Tibial artery (tissue), 4 donors: ENCODE results near the gene MAST4.

ENCODE experiments used
- DNase-seq, 2 donors: peaks; one replicate each; pipeline ENCODE4 v3.0.0-alpha.2; 2019
- H3K27ac ChIP-seq, 2 donors: fragments of 200-600 bp; sonication (generic) in 1 of 2; 1 replicate in 1 of 2; 2 replicates in 1 of 2; pipeline ENCODE4 v1.5.1; 2018 to 2019; ENCODE audit warnings: mild to moderate bottlenecking in 1 of 2
- H3K27me3 ChIP-seq, 2 donors: fragments of 200-600 bp; sonication (generic) in 1 of 2; one replicate each; pipeline versions ENCODE4 v1.5.1 to v1.6.0; 2016 to 2019
- H3K36me3 ChIP-seq, 3 donors: fragments of 200-600 bp; sonication (generic) in 2 of 3; one replicate each; pipeline ENCODE4 v1.5.1; 2016 to 2019; ENCODE audit warnings: mild to moderate bottlenecking in 2 of 3
- H3K4me1 ChIP-seq, 4 donors: fragments of 200-600 bp; sonication (generic) in 2 of 4; 1 replicate in 3 of 4; 2 replicates in 1 of 4; pipeline ENCODE4 v1.5.1; 2016 to 2019
- H3K4me3 ChIP-seq, 2 donors: fragments of 200-600 bp; sonication (generic) in 1 of 2; 1 replicate in 1 of 2; 2 replicates in 1 of 2; pipeline ENCODE4 v1.5.1; 2018 to 2019; ENCODE audit warnings: mild to moderate bottlenecking in 2 of 2
- H3K9me3 ChIP-seq, 3 donors: fragments of 200-600 bp; sonication (generic) in 1 of 3; one replicate each; pipeline ENCODE4 v1.5.1; 2016 to 2019
- CTCF ChIP-seq, 2 experiments: fragments of 200-600 bp in 1 of 2; fragments of 450-650 bp in 1 of 2; IDR thresholded peaks; one replicate each; pipeline ENCODE4 v1.5.1; 2017 to 2019; ENCODE audit warnings: antibody characterized with exemption in 2 of 2, mild to moderate bottlenecking in 1 of 2, moderate library complexity in 1 of 2
- intact Hi-C: fragments of 100-400 bp; cut with DNase I; formaldehyde crosslinking; loops from one replicate; pipeline ENCODE4 v1.15.0; 2023; ENCODE audit warnings: low total_unique reads

Gene MAST4

GRCh38 chr5:67194166-67194565 lies 598.0 kb downstream of the MAST4 start:
- DNase-seq = no peak
- H3K4me3 ChIP-seq = no peak overlapping the region
- TF ChIP-seq CTCF (IDR thresholded peaks at IDR 0.05) = no peak
- H3K4me1 ChIP-seq = peaks cover 0 to 11% (median 5%) of the 10 kb centered on the region in 4 donors
- no peaks in the 10 kb centered on the region for H3K36me3 ChIP-seq
- intact Hi-C loops = no loop called here
- H3K9me3 ChIP-seq = no peaks in the 10 kb centered on the region
- H3K27me3 ChIP-seq = no peaks in the 10 kb centered on the region
- H3K27ac ChIP-seq = no peak overlapping the region

GRCh38 chr5:67195406-67196275 lies 599.4 kb downstream of the MAST4 start:
- intact Hi-C loops = no loop called here
- DNase-seq = no peak
- no peaks in the 10 kb centered on the region for H3K9me3 ChIP-seq
- H3K4me1 ChIP-seq = peaks cover 0 to 11% (median 5%) of the 10 kb centered on the region in 4 donors
- no peaks in the 10 kb centered on the region for H3K36me3 ChIP-seq
- no peak overlapping the region for H3K27ac ChIP-seq
- no peak for TF ChIP-seq CTCF (IDR thresholded peaks at IDR 0.05)
- no peaks in the 10 kb centered on the region for H3K27me3 ChIP-seq
- no peak overlapping the region for H3K4me3 ChIP-seq

GRCh38 chr5:67196537-67197059 lies 600.4 kb downstream of the MAST4 start, which contains the start of gene CD180:
Gene CD180 (minus strand): TSS chr5:67196799. CDS start chr5:67196641, 158 bp downstream.
- no peak for DNase-seq
- H3K9me3 ChIP-seq = no peaks in the 10 kb centered on the region
- H3K36me3 ChIP-seq = no peaks in the 10 kb centered on the region
- intact Hi-C loops = no loop called here
- TF ChIP-seq CTCF (IDR thresholded peaks at IDR 0.05) = no peak
- no peak within 1 kb of the TSS for H3K27ac ChIP-seq
- no peak within 1 kb of the TSS for H3K4me3 ChIP-seq
- no peaks in the 10 kb centered on the region for H3K27me3 ChIP-seq
- H3K4me1 ChIP-seq = peaks cover 0 to 11% (median 5%) of the 10 kb centered on the region in 4 donors

GRCh38 chr5:67197536-67197935 lies 601.3 kb downstream of the MAST4 start:
- Histone ChIP-seq H3K4me1 (peaks cover 0 to 11% (median 5%) of the 10 kb centered on the region in 4 donors), H3K27me3 (no peaks in the 10 kb centered on the region), H3K9me3 (no peaks in the 10 kb centered on the region), H3K27ac (no peak overlapping the region), H3K4me3 (no peak overlapping the region), H3K36me3 (no peaks in the 10 kb centered on the region)
- DNase-seq = no peak
- intact Hi-C loops = no loop called here
- no peak for TF ChIP-seq CTCF (IDR thresholded peaks at IDR 0.05)

GRCh38 chr5:67198917-67199316 lies 602.7 kb downstream of the MAST4 start:
- Histone ChIP-seq H3K36me3 (no peaks in the 10 kb centered on the region), H3K4me3 (no peak overlapping the region), H3K27ac (no peak overlapping the region), H3K9me3 (no peaks in the 10 kb centered on the region), H3K27me3 (no peaks in the 10 kb centered on the region), H3K4me1 (peaks cover 0 to 21% (median 10%) of the 10 kb centered on the region in 4 donors)
- DNase-seq = no peak
- intact Hi-C loops = no loop called here
- TF ChIP-seq CTCF (IDR thresholded peaks at IDR 0.05) = no peak
